HG03064 (cell line): ENCODE results near the gene NCSTN.

Experiments used
- ATAC-seq: cut with Tn5 transposase; IDR thresholded peaks from one replicate; pipeline ENCODE4 v1.9.1; 2021; ENCODE audit warnings: low read depth; ENCODE audit not compliant: unreplicated experiment

Gene NCSTN

DNA sequence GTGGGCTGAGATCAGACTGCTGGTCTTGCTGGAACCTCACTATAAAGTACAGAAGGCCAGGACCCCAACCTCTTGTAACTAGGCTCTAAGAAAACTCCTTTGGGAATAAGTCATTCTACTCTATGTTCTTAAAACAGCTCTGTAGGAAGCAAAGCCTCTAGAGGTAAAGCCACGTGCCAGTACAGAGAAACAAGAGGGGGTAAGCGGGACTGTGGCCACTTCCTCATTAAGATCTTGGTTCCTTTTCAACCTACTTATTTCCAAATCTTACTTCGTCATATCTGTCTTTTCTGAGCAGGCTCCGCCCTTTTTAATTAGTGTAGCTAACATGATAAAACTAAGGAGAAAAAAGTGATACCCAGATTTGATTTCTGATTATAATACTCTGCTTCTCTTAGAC is 3.8 kb downstream of the NCSTN start:
- ATAC-seq, result no peak

- ATAC-seq, result no peak
Measured at GRCh38 chr1:160351629-160352028, 8.4 kb downstream of the NCSTN start.

DNA sequence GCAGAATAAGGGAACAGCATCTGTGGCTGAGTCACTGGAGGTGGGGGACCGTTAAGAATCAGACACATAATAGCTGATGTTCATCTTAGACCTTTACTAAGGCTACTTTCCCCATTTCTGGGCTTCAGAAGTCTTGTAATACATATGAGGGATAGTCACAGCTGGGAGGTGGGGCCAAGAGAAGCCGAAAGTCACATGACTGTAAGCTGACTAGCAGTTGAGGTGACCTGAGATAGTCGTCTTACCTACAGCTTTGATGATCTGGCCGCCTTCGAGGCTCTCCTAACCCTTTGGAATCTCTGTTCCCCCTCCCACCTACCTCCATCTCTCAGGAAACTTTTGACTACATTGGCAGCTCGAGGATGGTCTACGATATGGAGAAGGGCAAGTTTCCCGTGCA is 9.4 kb downstream of the NCSTN start:
- no peak for ATAC-seq

DNA sequence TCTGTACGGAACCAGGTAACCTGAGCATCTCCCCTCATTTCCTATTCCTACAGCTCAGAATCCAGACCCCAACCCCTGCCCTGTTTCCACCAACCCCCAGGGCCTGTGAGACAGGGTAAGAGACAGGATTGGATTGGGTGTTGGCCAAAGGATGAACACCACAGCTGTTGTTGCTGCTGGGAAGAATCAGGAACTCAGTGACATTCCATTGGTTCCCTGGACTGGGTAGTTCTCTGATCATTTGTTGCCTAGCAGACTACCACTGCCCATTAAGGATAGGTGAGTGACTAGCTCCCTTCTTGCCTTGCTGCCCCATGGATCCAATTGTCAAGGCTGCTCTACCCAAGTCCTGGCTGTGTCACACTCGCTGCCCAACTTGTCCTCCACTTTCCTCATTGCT is 10.0 kb downstream of the NCSTN start:
- ATAC-seq, result no peak

DNA sequence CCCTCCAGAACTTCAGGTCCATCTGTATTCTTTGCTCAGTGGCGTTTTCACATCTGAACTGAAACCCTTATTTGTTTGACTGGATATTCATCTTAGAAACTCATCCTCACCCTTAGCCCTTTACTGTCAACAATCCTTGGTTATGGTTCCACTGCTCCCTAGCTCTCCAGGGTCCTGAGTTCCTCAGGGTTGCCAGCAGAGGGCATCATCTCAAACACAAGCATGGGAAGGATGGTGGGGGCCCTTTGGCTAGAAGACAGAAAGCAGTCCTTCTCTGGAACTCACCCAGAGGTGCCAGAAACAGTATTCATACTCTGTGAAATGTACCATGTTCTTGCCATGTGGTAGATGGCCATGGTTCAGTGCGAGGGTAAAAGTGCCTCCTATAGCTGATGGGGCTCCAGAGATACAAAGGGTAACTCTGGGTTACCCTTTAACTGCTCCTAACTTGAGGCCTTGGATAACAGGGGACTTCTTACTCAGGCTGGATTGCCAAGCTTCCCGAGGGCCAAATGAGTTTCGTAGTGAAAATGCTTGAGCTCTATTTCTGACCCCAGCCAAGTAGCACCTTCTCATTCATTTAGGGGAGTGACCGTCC is 11.3 kb downstream of the NCSTN start:
- no peak for ATAC-seq

- no peak for ATAC-seq
Measured at GRCh38 chr1:160357286-160358002, 14.3 kb downstream of the NCSTN start.

- no peak for ATAC-seq
Measured at GRCh38 chr1:160358073-160358472, 14.9 kb downstream of the NCSTN start.

- ATAC-seq, result no peak
Measured at GRCh38 chr1:160359559-160360226, 16.5 kb downstream of the NCSTN start.

DNA sequence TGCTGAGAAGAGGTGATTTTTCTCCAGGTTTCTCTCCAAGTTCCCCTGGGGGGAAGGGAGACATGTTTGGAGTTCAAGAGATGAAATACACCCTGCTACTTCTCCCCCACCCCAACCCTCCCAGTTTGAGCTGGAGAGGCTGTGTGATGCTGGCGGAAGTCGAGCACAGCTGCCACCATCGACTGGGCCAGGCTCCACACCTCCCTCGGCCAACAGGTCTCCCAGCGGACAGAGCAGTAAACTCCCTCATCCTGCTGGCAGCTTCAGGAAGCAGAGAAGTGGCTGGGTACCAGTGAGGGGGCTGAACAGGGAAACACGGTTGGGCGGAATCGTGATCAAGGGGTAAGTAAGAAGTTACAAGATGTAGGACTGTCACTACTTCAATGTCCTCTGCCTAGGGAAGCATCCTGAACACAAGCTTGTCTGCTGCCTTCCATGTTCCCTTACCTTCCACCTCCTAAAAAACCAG is 17.1 kb downstream of the NCSTN start:
- no peak for ATAC-seq

GRCh38 chr1:160361199-160361598 is 18.0 kb downstream of the NCSTN start:
- ATAC-seq, result no peak

DNA sequence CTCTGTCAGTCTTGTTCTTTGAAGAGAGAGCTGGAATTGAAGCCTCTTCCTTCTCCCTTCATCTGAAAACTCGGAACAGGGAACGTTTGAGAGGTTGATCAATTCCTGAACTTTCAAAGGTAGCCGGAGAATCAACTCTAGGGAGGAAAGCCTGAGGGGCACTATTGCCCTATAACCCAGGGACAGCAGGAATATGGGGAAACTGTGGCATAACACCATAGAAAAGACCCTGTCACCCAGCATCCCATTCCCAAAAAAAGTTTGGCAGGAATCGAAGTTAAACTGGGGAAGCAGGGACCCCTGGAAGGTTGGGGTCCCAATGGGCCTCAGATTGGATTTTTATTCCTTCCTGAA is 18.6 kb downstream of the NCSTN start:
- ATAC-seq, result no peak

DNA sequence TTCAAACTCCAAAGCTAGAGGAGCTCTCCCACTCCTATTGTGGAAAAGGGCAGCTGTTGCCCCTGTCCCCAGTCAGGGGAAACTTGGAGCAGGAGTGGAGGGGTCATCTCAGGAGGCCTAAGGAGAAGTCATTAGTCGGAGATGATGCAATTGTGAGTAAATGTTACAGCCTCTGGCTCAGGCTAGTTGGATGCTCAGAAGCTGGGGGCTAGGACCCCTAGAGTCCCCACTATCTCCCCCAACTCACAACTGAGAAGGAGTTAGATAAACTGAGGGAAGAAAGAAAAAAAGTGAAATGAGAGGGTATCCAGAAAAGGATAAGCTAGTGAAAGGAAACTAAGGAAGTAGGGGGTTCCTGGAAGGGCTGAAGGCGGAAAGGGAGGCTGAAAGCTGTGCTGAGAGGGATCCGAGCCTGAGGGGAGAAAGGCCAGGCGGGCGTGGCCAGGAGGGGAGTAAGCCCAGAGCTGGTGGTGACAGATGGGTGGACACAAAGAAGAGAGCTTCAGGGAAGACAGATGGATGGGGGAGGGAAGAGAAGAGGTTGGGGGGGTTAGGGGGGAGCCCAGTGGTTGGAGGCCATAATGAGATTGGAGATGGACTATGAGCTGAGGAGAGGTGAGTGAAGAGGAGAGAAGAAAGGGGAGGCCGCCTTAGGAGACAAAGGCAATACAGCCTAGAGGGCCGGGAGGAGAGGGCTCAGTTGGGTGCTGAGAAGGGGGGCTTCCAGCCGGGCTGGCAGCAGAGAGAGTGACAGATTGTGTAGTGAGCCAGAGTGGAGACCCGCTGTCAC is 19.2 kb downstream of the NCSTN start:
- ATAC-seq, result no peak

DNA sequence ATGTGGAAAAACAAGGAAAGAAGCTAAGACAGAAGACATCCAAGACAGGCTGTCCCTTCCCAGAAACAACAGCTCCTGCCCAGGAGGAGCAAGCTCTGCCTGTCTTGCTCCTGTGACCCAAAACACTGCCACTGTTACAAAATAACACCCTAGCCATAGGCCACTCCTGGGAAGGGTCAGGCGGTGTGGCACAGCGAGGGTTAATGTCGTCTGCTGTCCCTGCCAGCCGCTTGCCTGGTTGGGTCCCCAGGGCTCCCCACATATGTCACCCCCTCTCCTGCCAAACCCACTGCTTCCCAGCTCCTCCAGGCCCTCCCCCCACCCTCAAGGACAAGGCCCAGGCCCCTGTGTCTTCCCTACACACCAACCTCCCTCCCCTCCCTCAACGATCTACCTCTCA is 19.8 kb downstream of the NCSTN start:
- ATAC-seq, result no peak

- no peak for ATAC-seq
Measured at GRCh38 chr1:160363951-160364735, 21.0 kb downstream of the NCSTN start.

DNA sequence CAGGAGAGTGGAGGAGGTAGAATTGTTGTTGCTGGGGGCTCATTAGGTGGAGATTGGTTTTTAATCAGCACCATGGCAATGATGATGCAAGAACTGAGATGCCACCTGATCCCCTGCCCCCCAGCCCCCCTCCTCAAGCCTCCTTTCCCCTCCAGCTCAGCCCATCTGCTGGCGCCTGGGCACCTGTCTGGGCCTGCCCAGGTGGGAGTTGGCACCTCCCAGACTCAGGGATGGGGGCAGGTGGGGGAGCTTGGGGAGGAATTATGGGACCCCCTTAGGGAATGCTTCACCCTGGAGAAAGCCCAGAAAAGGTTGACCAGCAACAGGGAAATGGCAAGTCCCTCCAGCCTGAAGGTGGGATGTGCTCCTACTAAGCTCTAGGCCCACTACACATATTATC is 22.1 kb downstream of the NCSTN start:
- no peak for ATAC-seq

GRCh38 chr1:160366731-160367515 is 23.7 kb downstream of the NCSTN start, which contains the start of gene NHLH1:
Gene NHLH1 (plus strand): TSS chr1:160367071. CDS start chr1:160370732, 3,661 bp downstream.
- no peak for ATAC-seq

DNA sequence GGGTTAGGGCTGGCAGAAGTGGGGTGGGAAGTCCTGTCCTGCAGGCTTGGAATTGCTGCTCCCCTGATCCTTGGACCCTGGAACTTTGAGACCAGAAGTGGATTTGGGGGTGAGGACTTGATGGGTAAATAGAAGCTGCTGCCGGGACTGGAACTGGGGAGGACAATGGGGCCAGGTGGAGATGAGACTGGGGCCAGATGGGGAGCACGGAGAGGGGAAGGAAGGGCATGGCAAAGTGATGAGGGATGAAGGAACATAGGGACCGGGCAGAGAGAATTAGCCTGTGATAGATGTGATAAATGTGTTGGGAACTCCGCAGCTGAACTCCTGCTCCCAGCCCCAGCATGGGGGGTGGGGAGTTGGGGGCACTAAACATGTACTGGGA is 24.3 kb downstream of the NCSTN start:
- no peak for ATAC-seq

GRCh38 chr1:160367934-160368923 is 25.0 kb downstream of the NCSTN start:
- no peak for ATAC-seq
